ENCODE measurements around the gene ST14.
A peak's percentile ranks its signal among the peaks of the same experiment; 100 is the strongest.

ST14 gene

DNA sequence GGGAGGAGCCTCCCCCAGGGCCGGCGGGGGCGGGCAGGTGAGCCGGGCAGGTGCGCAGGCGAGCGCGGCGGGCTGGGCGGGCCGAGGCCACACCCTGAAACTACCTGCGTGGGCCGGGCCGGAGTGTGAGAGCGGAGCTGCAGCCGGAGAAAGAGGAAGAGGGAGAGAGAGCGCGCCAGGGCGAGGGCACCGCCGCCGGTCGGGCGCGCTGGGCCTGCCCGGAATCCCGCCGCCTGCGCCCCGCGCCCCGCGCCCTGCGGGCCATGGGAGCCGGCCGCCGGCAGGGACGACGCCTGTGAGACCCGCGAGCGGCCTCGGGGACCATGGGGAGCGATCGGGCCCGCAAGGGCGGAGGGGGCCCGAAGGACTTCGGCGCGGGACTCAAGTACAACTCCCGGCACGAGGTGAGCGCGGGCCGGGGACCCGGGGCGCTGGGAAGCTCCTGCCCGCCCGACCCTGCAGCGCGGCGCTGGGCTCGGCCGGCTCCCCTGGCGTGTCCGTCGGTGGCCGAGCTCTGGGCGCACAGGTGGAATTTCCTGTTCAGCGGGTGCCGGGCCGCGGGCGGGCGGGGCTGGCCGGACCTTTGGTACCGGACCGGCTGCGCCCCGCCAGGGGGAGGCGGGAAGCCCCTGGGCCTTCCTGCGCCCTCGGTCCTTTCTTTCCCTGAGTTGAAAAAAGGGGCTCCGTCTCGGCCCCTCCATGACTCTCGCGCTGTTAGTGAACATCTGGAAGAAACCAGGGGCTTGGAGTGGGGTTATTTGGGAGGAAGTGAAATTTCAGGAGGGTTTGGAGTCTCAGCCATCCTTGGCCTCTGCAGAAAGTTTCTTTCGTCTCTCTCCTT lies at the start of gene ST14:
Gene ST14, plus strand, starts transcription at position 126 of the 841 bp plus-strand sequence. Its CDS starts 198 bp downstream, at position 324.
- DNase-seq: no peak

DNA sequence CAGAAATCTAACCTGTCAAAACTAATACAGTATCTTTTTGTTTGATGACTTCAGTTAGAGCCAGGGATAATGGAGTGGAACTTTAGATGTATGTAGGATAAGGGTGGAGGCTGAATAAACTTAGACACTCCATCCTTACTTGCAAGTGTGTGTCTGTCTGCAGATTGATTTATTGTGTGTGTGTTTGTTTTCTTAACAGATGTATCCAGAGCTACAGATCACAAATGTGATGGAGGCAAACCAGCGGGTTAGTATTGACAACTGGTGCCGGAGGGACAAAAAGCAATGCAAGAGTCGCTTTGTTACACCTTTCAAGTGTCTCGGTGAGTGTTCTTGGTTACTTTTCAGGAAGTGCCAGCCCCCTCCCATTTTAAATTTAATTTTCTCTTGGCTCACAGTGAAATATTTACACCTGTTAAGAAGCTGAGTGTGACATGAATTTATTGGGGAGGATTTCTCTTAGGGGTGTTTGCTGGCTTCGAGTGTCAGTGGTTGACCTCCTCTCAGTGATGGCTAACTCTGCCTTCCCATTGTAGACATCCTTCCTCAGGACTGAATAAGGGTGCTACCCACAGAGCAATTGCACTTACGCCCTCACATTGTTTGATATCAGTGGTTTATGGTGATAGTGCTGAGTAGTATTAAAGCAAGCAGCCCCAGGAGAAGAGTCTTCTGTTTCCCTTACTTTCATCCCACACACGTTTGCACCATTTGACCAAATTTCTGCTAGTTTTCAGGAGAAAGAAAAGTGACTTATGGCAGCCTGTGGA lies 49.1 kb upstream of the ST14 start:
- DNase-seq: no peak

DNA sequence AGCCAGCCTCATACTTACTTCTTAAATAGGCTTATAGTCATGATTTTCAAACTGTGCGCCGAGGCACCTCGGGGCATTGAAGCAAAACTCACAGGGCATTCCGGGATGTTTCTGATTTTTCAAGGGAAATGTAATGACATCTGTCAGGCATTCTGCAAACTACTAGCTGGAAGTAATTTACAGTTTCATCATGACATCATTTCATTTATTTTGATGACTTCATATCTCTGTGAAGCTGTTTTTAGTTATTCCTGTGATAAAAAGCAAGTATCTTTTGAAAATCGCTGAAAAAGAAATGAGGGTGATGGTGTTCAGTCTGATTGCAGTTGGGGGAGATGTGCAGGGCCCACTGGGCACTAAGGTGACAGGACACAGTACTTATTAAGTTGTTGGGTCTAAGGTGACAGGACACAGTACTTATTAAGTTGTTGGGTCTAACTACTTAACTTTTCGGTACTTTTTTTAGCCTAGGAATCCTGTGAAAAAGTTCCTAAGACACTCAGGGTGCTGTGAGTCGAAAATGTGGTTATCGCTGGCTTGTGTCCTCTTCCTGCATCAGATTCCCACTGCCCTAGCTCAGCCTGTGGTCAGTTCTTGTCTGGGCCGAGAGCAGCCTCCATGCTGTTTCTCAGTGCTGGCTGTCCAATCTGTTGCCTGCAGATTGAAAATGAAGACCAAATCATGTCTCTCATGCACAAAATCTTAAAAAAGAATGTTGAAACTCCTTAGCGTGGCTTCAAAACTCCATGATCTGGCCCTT lies 47.3 kb upstream of the ST14 start:
- no peak for DNase-seq

DNA sequence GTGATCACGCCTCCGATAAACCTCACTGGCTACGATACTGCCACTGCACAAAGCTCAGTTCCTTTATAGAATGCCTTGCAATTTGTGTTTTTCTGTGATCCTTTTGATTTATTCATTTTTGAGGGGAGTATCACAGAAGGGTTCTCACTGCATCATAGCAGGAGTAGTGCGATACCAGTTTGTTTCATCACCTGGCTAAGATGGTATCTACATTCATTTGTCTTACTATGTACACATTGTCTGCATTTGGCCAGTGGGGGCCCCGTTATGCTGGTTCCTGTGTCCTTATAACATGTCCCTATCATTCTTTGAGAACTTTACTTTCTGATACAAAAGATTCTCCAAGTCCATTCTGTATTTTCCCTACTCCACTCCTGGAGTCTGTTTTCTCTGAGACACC lies 45.3 kb upstream of the ST14 start:
- DNase-seq: no peak

DNA sequence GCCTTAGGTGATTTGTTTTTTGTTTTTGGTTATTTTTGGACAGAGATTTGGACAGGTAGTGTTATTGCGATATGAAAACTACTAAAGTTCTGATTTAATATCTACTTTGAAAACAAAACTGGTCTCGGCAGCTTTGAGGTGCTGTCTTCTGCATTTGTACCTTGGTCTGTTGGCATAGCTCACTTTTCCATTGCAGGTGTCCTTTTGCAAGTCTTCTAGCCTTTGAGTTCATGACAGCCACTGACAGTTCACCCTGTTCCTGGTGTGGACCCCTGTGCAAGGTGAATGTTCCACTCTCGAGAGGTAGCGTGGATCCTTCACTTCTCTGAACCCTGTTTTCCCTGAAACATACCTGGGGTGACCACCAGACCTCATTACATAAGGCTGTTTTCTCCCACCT lies 44.9 kb upstream of the ST14 start:
- DNase-seq: no peak

DNA sequence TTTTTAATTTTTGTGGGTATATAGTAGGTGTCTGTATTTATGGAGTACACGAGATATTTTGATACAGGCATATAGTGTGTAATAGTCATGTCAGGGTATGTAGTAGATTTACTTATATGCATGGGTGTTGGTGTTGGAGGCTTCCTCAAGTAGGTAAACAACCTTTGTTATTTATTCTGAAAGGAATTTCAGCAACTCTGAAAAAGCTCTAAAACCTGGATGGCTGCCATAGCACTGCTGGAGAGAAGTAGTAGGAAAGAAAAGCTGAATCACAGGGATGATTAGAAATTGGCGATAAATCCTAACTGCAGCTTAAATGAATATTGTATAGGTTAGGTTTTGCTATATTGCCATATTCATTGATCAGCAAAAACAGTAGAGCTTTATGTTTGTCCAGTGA lies 44.4 kb upstream of the ST14 start:
- peak; percentile 51 for DNase-seq

DNA sequence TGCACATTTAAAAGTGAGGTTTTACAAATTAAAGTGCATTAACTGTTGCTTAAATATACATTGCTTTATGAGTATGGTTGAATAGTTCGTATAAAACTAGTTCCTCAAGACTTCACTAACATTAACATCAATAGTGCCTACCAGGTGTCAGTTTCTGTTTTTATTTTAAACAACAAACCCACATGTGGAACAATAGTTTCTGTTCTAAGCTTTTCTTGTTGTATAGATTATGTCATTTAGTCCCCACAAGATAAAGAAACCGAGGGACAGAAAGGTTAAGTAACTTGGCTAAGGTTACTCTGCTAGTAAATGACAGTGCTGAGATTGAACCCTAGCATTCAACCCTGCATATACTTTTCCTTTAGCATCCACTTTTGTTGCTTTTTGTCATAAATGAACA lies 41.4 kb upstream of the ST14 start:
- DNase-seq: no peak

DNA sequence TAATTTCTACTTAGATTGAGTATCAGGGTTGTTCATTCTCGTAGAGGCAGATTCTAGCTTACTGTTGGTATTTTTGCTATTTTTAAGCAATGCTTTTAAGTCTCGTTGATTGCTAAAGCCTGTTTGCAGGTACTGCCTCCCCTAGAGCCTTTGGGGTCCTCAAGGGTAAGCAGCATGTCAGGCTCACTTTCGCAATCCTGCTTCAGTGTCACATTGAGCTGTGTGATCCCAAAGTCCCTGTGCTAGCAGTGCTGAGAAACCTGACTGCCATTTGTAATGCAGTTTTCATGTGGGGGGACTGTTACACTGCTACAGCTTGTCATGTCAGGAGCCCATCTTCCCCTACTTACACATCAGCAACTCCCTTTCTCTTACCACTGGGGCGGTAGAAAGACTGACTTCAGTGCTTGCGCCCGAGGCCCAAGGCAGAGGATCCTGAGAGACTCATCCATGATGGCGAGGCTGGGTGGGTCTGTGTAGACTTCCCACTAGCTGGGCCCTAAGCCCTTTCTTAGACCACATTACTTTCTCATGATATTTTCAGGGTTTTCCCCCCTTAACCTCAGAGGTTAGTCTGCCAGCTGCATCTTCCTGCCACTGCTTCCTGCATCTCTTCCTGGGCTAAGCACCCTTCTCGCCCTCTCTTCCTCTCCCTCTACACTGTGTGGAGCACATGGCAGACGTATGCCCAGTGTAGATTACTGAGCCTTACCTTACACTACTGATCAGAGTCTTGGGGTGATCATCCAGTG lies 40.8 kb upstream of the ST14 start:
- no peak for DNase-seq

DNA sequence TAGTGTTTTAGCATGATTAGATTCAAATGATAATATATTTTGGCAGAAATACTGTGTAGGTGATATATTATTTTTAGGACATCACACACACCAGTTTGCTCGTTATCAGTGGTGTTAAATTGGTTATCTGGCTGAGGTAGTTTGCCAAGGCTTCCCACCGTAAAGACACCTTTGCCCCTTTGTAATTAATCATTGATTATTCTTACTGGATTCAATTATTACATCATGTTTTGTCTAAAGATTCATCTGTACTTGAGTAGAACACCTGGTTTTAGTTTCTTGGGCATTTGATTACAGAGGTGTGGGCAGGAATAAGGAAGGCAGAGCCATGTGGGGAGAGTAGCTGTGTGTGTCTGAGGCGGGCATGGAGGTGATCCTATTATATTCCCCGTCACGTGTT lies 39.5 kb upstream of the ST14 start:
- no peak for DNase-seq

DNA sequence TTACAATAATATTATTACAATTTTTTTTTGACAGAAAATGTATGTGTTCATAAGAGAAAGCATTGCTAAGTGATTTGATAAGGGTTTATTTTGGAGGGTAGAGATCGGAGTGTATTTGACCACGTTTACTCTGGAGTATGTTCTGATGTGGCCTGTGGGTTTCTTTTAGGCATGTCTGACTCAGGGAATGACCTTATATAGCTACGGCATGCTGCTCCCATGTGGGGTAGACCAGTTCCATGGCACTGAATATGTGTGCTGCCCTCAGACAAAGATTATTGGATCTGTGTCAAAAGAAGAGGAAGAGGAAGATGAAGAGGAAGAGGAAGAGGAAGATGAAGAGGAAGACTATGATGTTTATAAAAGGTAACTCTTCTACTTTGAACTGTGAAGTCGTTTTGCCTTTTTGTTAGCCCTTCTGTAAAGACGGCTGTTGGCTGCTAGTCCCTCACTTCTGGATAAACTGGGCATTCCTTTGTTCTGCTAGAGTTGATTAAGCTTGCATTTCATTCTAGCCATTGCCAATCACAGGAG lies 38.1 kb upstream of the ST14 start:
- DNase-seq: peak; percentile 86

DNA sequence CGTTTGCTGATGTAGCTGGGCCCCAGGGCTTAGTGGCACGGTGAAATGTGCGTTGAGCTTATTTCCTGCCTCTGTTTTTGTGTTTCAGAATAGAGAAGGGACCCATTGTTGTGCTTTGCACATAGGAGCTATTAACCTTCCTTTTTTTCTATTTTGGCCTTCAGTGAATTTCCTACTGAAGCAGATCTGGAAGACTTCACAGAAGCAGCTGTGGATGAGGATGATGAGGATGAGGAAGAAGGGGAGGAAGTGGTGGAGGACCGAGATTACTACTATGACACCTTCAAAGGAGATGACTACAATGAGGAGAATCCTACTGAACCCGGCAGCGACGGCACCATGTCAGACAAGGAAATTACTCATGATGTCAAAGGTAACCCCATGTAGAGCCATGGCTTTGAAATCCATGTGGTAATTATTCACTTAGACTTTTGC lies 37.4 kb upstream of the ST14 start:
- DNase-seq: no peak

DNA sequence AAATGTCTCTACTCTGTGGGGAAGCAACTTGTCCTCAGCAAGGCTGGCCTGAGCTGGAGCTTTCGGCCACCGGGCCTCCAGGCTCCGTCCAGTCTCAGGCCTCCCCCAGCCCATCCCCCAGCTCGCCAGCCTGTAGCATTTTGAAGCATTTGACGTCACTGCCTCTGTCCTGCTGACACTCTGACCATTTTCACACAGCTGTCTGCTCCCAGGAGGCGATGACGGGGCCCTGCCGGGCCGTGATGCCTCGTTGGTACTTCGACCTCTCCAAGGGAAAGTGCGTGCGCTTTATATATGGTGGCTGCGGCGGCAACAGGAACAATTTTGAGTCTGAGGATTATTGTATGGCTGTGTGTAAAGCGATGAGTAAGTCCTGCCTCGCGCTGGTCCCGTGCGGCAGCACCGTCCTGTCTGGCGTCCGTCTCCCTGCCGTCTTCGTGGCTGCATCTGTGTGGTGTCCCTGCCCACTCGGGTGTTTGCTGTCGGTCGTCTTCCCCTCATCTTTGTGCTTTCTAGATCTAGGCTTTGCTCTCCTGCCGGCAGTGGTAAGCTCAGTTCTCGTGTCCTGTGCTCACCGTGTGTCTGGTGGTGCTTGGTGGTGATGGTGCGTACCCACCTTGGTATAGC lies 36.1 kb upstream of the ST14 start:
- DNase-seq: no peak

DNA sequence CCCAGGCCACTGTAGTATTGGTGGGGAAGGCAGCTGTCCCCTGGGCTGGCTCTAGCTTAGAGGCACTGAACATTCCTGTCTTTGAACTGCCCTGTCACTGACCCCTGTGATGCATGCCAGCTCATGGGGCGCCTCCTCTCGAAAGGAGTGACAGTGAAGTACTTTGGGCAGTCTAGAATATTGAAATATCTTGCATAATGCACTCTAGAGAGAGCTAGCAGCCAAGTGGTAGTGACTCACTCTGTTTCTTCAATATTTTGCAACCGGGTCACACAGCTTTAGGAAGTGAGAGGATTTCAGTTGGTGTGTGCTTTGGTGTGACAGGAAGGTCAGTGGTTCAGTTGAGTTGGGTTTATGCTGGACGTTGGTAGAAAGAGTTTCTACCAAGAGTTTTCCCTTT lies 35.5 kb upstream of the ST14 start:
- DNase-seq: peak; percentile 81

DNA sequence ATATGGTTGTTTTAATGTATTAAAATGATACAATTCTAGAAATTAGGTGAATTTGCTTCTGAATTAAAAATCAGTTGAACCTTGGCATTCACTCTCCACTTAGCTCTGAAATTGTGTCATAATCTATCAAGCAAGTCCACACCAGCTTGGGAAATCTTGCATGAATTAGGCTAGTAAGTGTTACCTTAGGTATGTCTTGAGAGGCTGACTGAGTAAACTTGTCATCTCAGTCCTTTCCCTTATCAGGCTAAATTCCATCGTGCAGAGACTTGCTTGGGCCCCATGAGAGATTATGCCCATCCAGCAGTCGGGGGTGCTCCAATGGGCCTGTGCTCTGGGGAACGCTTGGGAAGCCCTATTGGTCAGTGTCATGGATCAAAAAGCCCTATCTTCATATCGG lies 33.9 kb upstream of the ST14 start:
- DNase-seq: no peak

DNA sequence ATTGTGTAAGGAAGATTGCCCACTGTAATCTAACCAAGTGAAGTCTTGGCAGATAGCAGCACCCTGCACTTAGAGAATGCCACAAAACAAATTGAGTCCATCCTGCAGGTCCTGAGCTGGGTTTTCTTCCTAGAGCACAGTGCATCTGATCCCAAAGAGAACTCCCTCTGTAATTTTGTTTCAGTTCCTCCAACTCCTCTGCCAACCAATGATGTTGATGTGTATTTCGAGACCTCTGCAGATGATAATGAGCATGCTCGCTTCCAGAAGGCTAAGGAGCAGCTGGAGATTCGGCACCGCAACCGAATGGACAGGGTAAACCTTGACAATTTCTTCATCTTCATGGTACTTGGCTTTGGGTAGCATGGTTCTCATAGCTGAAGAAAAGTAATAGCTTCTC lies 33.1 kb upstream of the ST14 start:
- DNase-seq: no peak

DNA sequence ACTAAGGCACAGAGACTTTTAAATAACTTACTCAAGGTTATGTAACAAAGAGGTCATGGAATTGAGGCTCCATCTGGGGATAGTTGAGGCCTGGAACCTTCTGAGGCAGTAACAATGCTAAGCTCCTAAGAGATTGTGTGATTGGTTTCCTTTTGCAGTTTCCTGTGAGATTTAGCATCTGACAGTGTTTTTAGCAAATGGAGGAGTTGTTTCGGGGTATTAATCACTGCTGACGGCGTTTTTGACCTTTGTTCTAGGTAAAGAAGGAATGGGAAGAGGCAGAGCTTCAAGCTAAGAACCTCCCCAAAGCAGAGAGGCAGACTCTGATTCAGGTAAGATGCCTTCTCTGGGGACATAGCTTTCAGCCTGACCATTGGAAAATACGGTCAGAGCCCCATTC lies 32.1 kb upstream of the ST14 start:
- no peak for DNase-seq

DNA sequence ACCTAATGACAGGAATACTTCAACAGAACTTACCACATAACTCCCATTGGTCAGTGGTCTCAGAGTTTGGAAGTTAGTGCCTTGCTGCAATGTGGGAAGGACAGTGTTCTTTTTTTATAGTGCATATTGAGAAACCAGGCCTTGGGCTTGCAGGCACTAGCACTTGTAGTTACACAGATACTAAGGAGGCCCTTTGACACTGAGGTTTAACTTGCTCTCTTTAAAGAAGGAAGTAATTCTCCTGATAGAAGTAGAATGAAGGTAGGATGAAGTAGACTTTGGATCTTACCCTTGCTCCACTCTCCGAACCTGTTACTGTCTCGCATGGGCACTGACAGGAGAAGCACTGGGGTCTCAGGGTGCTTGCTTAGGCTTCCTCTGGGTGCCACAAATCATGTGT lies 31.0 kb upstream of the ST14 start:
- no peak for DNase-seq

DNA sequence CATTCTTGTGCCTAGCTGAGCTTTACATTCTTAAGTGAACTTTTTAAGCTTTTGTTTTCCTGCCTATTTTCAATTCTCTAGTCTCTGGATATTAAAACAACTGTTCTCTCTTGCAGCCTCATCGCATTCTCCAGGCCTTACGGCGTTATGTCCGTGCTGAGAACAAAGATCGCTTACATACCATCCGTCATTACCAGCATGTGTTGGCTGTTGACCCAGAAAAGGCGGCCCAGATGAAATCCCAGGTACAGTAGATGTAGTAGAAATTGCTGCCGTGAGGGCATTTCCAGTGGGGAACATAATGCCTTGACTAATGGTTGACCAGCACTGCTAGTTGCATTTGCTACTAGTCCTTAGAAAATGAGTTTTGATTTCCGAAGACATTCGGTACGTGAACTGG lies 29.7 kb upstream of the ST14 start:
- DNase-seq: no peak

DNA sequence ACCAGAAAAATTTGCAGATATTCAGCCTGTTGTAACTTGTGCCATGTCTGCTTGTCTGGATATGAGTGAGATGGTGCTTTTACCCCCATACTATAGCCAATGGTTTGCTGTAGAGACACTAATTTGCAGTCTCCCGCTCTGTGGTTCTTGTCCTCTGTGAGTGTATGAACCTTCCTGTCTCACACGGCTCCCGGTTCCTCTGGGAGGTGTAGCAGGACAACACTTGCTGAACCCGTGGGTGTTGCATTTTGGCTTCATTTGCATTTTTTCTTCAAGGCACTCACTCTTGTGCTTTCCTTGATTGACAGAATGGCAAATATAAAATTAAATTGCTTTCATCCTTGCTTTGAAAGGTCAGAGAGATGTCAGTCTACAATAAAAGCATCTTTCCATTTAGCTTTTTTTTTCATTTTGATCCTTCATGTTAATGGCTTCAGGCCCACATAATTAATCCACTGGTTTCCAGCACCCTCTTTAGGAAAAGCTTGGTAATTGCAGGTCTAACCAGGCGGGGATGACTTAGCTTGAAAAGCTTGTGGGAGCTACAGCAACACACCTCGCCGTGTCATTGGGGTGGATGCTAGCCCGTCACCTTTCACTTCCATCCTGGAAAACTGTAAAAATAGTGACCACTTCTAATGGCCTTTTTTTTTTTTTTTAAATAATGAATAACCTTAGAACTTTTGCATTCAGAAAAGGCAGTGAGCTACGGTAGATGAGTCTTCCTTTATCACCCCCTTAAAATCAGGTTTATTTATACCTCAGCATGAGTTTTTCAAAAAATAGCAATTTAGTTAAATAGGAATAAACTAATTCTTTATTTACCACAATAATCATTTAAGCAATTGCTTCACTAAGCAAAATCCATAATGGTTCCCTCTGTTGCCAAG lies 27.4 kb upstream of the ST14 start:
- peak; percentile 70 for DNase-seq

DNA sequence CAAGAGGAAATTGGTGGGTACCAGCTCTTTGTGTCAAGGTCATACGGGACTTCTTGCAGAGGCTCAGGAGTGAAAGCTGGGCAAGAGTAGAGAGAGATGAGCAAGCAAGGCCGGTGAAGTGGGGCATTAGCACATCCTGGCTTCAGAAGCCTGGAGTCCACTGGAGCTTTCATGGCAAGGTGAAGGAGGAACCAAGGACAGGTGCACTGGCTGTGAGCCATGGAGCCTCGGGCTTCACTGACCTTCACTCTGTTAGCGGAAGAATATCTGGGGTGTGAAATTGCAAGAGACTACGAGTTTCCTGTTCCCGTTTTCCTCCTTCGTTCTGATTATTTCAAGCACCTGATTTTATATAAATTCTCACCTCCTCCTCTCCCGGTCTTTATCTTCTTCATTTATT lies 25.9 kb upstream of the ST14 start:
- no peak for DNase-seq

DNA sequence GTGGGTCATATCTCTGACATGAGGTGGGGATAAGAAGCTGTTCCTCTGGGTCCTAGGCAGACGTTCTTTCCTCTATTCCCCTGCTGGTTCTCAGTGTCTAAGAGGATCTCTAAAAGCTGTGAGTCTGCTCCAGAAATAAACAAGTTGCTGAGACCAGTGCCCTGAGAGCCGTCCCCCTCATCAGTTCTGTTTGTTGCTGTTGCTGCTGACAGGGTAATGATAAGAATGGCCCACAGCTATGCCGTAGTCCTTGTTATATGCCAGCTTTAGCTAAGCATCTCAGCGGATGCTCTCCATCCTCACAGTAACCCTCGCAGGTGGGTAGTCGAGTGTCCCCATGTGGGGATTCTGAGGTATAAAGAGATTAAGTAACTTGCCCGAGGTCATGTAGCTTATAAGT lies 23.5 kb upstream of the ST14 start:
- no peak for DNase-seq
